ENCODE data around the gene C11orf65.
A peak's percentile ranks its signal among the peaks of the same experiment; 100 is the strongest.

Gene C11orf65

DNA sequence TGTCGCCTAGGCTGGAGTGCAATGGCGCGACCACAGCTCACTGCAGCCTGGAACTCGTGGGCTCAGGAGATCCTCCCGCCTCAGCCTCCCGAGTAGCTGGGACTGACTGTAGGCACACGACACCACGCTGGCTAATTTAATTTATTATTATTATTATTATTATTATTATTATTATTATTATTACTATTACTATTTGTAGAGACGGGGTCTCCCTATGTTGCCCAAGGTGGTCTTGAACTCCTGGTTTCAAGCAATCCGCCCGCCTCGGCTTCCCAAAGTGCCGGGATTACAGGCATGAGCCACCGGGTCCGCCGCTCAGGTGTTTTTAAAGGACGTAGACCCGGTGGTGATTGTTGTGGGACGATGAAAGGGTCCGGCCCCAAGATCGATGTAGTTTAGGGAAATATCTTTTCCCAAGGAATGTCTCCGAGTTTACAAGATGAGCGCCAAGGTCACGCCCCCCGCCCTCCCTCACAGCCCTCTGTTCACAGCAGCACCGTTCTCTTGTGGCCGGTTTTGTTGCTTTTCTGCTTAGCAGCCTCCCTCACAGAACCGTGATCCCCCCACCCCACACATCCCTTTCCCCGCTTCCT, 31.6 kb upstream of the C11orf65 start:
- peak overlapping the region; percentile 74 for H3K27ac ChIP-seq (ENCODE audit: poor library complexity, severe bottlenecking)

GRCh38 chr11:108498046-108498815, 30.9 kb upstream of the C11orf65 start, which contains the start of gene POGLUT3:
Gene POGLUT3 (minus strand): TSS chr11:108498384. CDS start chr11:108498366, 18 bp downstream.
- Histone ChIP-seq H3K27me3 (ENCODE audit: insufficient read depth, poor library complexity, severe bottlenecking) (no peaks in the 10 kb centered on the region), H3K27ac (ENCODE audit: poor library complexity, severe bottlenecking) (peak within 1 kb of the TSS; percentile 74), H3K4me3 (ENCODE audit: severe bottlenecking) (peak within 1 kb of the TSS; percentile 44), H3K4me1 (ENCODE audit: insufficient read depth, poor library complexity, severe bottlenecking) (peaks cover 5% of the 10 kb centered on the region), H3K36me3 (ENCODE audit: low read depth) (no peaks in the 10 kb centered on the region), H3K9me3 (ENCODE audit: severe bottlenecking) (no peaks in the 10 kb centered on the region)
- TF ChIP-seq, protein P1, sequence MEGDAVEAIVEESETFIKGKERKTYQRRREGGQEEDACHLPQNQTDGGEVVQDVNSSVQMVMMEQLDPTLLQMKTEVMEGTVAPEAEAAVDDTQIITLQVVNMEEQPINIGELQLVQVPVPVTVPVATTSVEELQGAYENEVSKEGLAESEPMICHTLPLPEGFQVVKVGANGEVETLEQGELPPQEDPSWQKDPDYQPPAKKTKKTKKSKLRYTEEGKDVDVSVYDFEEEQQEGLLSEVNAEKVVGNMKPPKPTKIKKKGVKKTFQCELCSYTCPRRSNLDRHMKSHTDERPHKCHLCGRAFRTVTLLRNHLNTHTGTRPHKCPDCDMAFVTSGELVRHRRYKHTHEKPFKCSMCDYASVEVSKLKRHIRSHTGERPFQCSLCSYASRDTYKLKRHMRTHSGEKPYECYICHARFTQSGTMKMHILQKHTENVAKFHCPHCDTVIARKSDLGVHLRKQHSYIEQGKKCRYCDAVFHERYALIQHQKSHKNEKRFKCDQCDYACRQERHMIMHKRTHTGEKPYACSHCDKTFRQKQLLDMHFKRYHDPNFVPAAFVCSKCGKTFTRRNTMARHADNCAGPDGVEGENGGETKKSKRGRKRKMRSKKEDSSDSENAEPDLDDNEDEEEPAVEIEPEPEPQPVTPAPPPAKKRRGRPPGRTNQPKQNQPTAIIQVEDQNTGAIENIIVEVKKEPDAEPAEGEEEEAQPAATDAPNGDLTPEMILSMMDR (IDR thresholded peaks at IDR 0.05; ENCODE audit: poor library complexity, severe bottlenecking): no peak
- DNase-seq (ENCODE audit: low spot score) (no peak), ATAC-seq (ENCODE audit: low read depth) (peak; percentile 37)

More for the DNA sequence above, 31.6 kb upstream of the C11orf65 start:
- TF ChIP-seq, protein P1 (IDR thresholded peaks at IDR 0.05; ENCODE audit: poor library complexity, severe bottlenecking): no peak
- H3K9me3 ChIP-seq (ENCODE audit: severe bottlenecking): no peaks in the 10 kb centered on the region
- H3K36me3 ChIP-seq (ENCODE audit: low read depth): no peaks in the 10 kb centered on the region
- peaks cover 5% of the 10 kb centered on the region for H3K4me1 ChIP-seq (ENCODE audit: insufficient read depth, poor library complexity, severe bottlenecking)
- peak overlapping the region; percentile 44 for H3K4me3 ChIP-seq (ENCODE audit: severe bottlenecking)
- ATAC-seq (ENCODE audit: low read depth) (no peak), DNase-seq (ENCODE audit: low spot score) (no peak)
- H3K27me3 ChIP-seq (ENCODE audit: insufficient read depth, poor library complexity, severe bottlenecking): no peaks in the 10 kb centered on the region

GRCh38 chr11:108497317-108498045, 30.2 kb upstream of the C11orf65 start:
- Histone ChIP-seq H3K27me3 (ENCODE audit: insufficient read depth, poor library complexity, severe bottlenecking) (no peaks in the 10 kb centered on the region), H3K9me3 (ENCODE audit: severe bottlenecking) (no peaks in the 10 kb centered on the region), H3K27ac (ENCODE audit: poor library complexity, severe bottlenecking) (peak overlapping the region; percentile 74), H3K4me3 (ENCODE audit: severe bottlenecking) (peak overlapping the region; percentile 44), H3K36me3 (ENCODE audit: low read depth) (no peaks in the 10 kb centered on the region), H3K4me1 (ENCODE audit: insufficient read depth, poor library complexity, severe bottlenecking) (peaks cover 5% of the 10 kb centered on the region)
- TF ChIP-seq, protein P1 (IDR thresholded peaks at IDR 0.05; ENCODE audit: poor library complexity, severe bottlenecking): no peak
- DNase-seq (ENCODE audit: low spot score) (peak; percentile 87), ATAC-seq (ENCODE audit: low read depth) (peak; percentile 98)

- ATAC-seq (ENCODE audit: low read depth): no peak
- H3K36me3 ChIP-seq (ENCODE audit: low read depth): no peaks in the 10 kb centered on the region
- no peaks in the 10 kb centered on the region for H3K27me3 ChIP-seq (ENCODE audit: insufficient read depth, poor library complexity, severe bottlenecking)
- H3K4me3 ChIP-seq (ENCODE audit: severe bottlenecking): no peak overlapping the region
- TF ChIP-seq, protein P1 (IDR thresholded peaks at IDR 0.05; ENCODE audit: poor library complexity, severe bottlenecking): no peak
- H3K4me1 ChIP-seq (ENCODE audit: insufficient read depth, poor library complexity, severe bottlenecking): peaks cover 5% of the 10 kb centered on the region
- DNase-seq (ENCODE audit: low spot score): no peak
- no peaks in the 10 kb centered on the region for H3K9me3 ChIP-seq (ENCODE audit: severe bottlenecking)
- peak overlapping the region; percentile 74 for H3K27ac ChIP-seq (ENCODE audit: poor library complexity, severe bottlenecking)
These were observed 29.4 kb upstream of the C11orf65 start for GRCh38 chr11:108496643-108497256.

Data from RWPE2 (cell line).